IPS-18c (cell line): Measurements from ENCODE around the gene DCTN1.

ENCODE experiments used
- H3K4me3 ChIP-seq: 2 replicates; pipeline ENCODE4 v1.7.0; 2013; ENCODE audit warnings: low read depth, mild to moderate bottlenecking, low read length, moderate library complexity; ENCODE audit not compliant: insufficient read depth
- H3K9me3 ChIP-seq: one replicate; pipeline ENCODE4 v1.6.1; 2013; ENCODE audit warnings: mild to moderate bottlenecking, low read length, moderate library complexity; ENCODE audit not compliant: control insufficient read depth, insufficient read depth

Gene DCTN1

DNA sequence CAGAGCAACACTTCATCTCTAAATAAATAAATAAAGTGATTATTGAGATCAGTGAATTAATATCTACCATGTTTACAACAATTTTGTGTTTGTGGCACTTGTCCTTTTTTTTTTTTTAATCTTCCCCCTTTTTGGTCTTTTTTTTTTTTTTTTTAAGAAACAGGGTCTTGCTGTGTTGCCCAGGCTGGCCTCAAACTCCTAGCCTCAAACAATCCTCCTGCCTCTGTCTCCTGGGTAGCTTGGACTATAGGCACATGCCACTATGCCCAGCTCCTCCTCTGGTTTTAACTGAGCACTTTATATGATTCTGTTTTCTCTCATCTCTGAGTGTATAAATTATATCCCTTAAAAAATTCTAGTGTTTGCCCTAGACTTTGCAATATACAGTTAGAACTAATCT is 67.2 kb downstream of the DCTN1 start:
- Histone ChIP-seq H3K4me3 (no peak overlapping the region), H3K9me3 (no peaks in the 10 kb centered on the region)
